Spleen (tissue), 11 donors: ENCODE measurements around the gene C1QTNF2. TPM values are rescaled to one million over a fixed set of nuclear protein-coding genes. Genes with fewer than 3 reads are reported as not detected.

ENCODE experiments used
- DNase-seq: peaks from one replicate; pipeline ENCODE4 v3.0.0-alpha.2; 2020
- H3K27ac ChIP-seq, 8 donors: fragments of 200-600 bp; sonication (generic) in 7 of 8; 1 replicate in 4 of 8; 2 replicates in 4 of 8; pipeline versions ENCODE4 v1.5.0 to v1.8.0; 2016 to 2021; ENCODE audit warnings: inconsistent platforms in 4 of 8, mild to moderate bottlenecking in 4 of 8, moderate library complexity in 1 of 8
- H3K27me3 ChIP-seq, 7 donors: fragments of 200-600 bp; sonication (generic) in 6 of 7; replicated peaks in 1 of 7; 1 replicate in 4 of 7; 2 replicates in 3 of 7; pipeline versions ENCODE4 v1.5.0 to v1.8.0; 2016 to 2021; ENCODE audit warnings: inconsistent platforms in 3 of 7, mild to moderate bottlenecking in 1 of 7
- H3K36me3 ChIP-seq, 6 donors: fragments of 200-600 bp; sonication (generic) in 5 of 6; 1 replicate in 4 of 6; 2 replicates in 2 of 6; pipeline versions ENCODE4 v1.5.0 to v1.8.0; 2016 to 2021; ENCODE audit warnings: inconsistent platforms in 2 of 6
- H3K4me1 ChIP-seq, 6 donors: fragments of 200-600 bp; sonication (generic) in 5 of 6; 1 replicate in 3 of 6; 2 replicates in 3 of 6; pipeline versions ENCODE4 v1.5.0 to v1.8.0; 2016 to 2021; ENCODE audit warnings: inconsistent platforms in 3 of 6
- H3K4me3 ChIP-seq, 8 donors: fragments of 200-600 bp; sonication (generic) in 7 of 8; 1 replicate in 4 of 8; 2 replicates in 4 of 8; pipeline versions ENCODE4 v1.5.0 to v1.8.0; 2016 to 2021; ENCODE audit warnings: inconsistent platforms in 4 of 8, mild to moderate bottlenecking in 4 of 8, moderate library complexity in 2 of 8
- H3K9me3 ChIP-seq, 8 donors: fragments of 200-600 bp; sonication (generic) in 7 of 8; 1 replicate in 4 of 8; 2 replicates in 4 of 8; pipeline versions ENCODE4 v1.5.0 to v1.8.0; 2016 to 2021; ENCODE audit warnings: inconsistent platforms in 4 of 8
- POLR2A ChIP-seq, 3 donors: fragments of 450-650 bp; IDR thresholded peaks; one replicate each; pipeline ENCODE4 v1.5.1; 2017; ENCODE audit warnings: antibody characterized with exemption in 3 of 3, mild to moderate bottlenecking in 1 of 3
- POLR2AphosphoS5 ChIP-seq, 3 donors: sonication (generic); formaldehyde crosslinking; IDR thresholded peaks; one replicate each; pipeline ENCODE4 v1.5.1; 2017; ENCODE audit warnings: antibody characterized with exemption in 3 of 3
- WGBS, 5 donors: extraction: QIAGEN DNeasy Blood & Tissue Kit in 3 of 5; methylation state at CpG; one replicate each; pipeline versions ENCODE4 v1.1.5 to v1.1.7; 2013 to 2018; 5-methylcytosine and 5-hydroxymethylcytosine counted together
- intact Hi-C: fragments of 100-400 bp; cut with DNase I; formaldehyde crosslinking; loops from one replicate; pipeline ENCODE4 v1.15.0; 2023; ENCODE audit warnings: low total_unique reads
- polyA plus RNA-seq, 3 donors: library from polyadenylated mRNA; stranded (reverse); fragments of 200-250 nt; gene quantifications; one replicate each; pipeline ENCODE4 v1.2.1, GENCODE V29; 2013
- total RNA-seq, 7 donors: library from RNA; depleted of rRNA in 3 of 7; stranded (reverse); fragments of >200 nt in 3 of 7; fragmentation: NEBNext Ultra II Directional in 4 of 7; extraction: Animal tissue kit (Norgen Biotek cat#: 25700) in 4 of 7; gene quantifications; one replicate each; pipeline versions ENCODE4 v1.1.0 to v1.2.1, GENCODE V29; 2016 to 2021
- TF ChIP-seq, protein P1 (sequence below), 11 experiments: fragments of 200-600 bp in 7 of 11; fragments of 450-650 bp in 4 of 11; sonication (generic) in 4 of 11; IDR thresholded peaks in 8 of 11; conservative IDR thresholded peaks in 3 of 11; 1 replicate in 7 of 11; 2 replicates in 4 of 11; pipeline versions ENCODE4 v1.4.0 to v1.8.0; 2016 to 2021; ENCODE audit warnings: antibody characterized with exemption in 11 of 11, inconsistent platforms in 4 of 11, mild to moderate bottlenecking in 1 of 11
- donor health status: healthy with polysubstance abuse.
- donor health status: DM: no; HTN: no; CAD: no; lungs with moderate emphysema.
- donor health status: DM: no; HTN: no; CAD: no.
- donor health status: Bipolar disorder and iron deficiency.
- donor health status: healthy.
- donor health status: DM: no; HTN: no; CAD: no.
- donor health status: DM: yes; HTN: yes; CAD: no.

The C1QTNF2 gene
- total and polyA plus RNA-seq, 10 donors = 0.16 to 0.52 (median 0.32) TPM; not detected in 3

- DNase-seq = no peak
- Histone ChIP-seq H3K27me3 (no peaks in the 10 kb centered on the region), H3K36me3 (no peaks in the 10 kb centered on the region), H3K9me3 (no peaks in the 10 kb centered on the region), H3K4me1 (peaks cover 0 to 26% (median 10%) of the 10 kb centered on the region in 6 donors), H3K4me3 (no peak overlapping the region), H3K27ac (peak overlapping the region in 2 of 8 donors; percentile 25 to 57)
- intact Hi-C loops = no loop called here
- 0 to 34% (median 0%) methylated on average over 1 of the region's 1 CpG for WGBS, 5 donors
- TF ChIP-seq POLR2AphosphoS5 (IDR thresholded peaks at IDR 0.05) = no peak
- TF ChIP-seq, protein P1, sequence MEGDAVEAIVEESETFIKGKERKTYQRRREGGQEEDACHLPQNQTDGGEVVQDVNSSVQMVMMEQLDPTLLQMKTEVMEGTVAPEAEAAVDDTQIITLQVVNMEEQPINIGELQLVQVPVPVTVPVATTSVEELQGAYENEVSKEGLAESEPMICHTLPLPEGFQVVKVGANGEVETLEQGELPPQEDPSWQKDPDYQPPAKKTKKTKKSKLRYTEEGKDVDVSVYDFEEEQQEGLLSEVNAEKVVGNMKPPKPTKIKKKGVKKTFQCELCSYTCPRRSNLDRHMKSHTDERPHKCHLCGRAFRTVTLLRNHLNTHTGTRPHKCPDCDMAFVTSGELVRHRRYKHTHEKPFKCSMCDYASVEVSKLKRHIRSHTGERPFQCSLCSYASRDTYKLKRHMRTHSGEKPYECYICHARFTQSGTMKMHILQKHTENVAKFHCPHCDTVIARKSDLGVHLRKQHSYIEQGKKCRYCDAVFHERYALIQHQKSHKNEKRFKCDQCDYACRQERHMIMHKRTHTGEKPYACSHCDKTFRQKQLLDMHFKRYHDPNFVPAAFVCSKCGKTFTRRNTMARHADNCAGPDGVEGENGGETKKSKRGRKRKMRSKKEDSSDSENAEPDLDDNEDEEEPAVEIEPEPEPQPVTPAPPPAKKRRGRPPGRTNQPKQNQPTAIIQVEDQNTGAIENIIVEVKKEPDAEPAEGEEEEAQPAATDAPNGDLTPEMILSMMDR (IDR thresholded peaks at IDR 0.05 in 8 of 11, conservative IDR thresholded peaks at IDR 0.05 in 3 of 11) = no peak
- TF ChIP-seq POLR2A (IDR thresholded peaks at IDR 0.05) = no peak
Observed at GRCh38 chr5:160359242-160359641, 11.2 kb downstream of the C1QTNF2 start.

GRCh38 chr5:160357861-160358411, 12.5 kb downstream of the C1QTNF2 start:
- Histone ChIP-seq H3K27me3 (no peaks in the 10 kb centered on the region), H3K27ac (peak overlapping the region in 4 of 8 donors; percentile 22 to 49 (median 44)), H3K4me3 (no peak overlapping the region), H3K4me1 (peaks cover 0 to 24% (median 8%) of the 10 kb centered on the region in 6 donors), H3K9me3 (no peaks in the 10 kb centered on the region), H3K36me3 (no peaks in the 10 kb centered on the region)
- no peak for TF ChIP-seq POLR2AphosphoS5 (IDR thresholded peaks at IDR 0.05)
- TF ChIP-seq POLR2A (IDR thresholded peaks at IDR 0.05) = no peak
- TF ChIP-seq, protein P1 (IDR thresholded peaks at IDR 0.05 in 8 of 11, conservative IDR thresholded peaks at IDR 0.05 in 3 of 11) = no peak
- intact Hi-C loops = no loop called here
- no peak for DNase-seq
- 46 to 69% (median 62%) methylated on average over 7 of the region's 7 CpGs for WGBS, 5 donors

DNA sequence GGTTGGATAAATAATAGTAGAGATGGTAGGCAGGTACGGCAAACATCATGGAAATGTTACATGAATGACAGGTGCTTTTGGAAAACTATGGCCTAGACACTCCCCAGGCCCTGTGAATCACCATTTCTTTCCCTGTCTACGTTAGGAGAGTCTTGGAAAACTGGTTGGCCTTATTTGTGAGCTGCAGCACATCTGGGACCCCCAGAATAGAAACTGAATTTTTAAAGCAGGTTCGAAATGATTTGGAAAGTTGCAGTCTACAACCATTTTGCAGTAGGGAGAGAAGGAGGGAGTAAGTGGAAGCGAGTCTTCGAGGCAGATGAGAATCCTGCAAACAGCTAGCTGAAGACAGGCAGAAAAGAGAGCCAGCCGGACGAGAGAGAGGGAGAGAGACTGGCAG, 13.0 kb downstream of the C1QTNF2 start:
- Histone ChIP-seq H3K4me3 (no peak overlapping the region), H3K4me1 (peaks cover 0 to 21% (median 8%) of the 10 kb centered on the region in 6 donors), H3K36me3 (no peaks in the 10 kb centered on the region), H3K27me3 (no peaks in the 10 kb centered on the region), H3K9me3 (no peaks in the 10 kb centered on the region), H3K27ac (peak overlapping the region in 3 of 8 donors; percentile 22 to 49 (median 41))
- no peak for DNase-seq
- intact Hi-C loops = no loop called here
- TF ChIP-seq POLR2A (IDR thresholded peaks at IDR 0.05) = no peak
- no peak for TF ChIP-seq POLR2AphosphoS5 (IDR thresholded peaks at IDR 0.05)
- TF ChIP-seq, protein P1 (IDR thresholded peaks at IDR 0.05 in 8 of 11, conservative IDR thresholded peaks at IDR 0.05 in 3 of 11) = no peak
- WGBS, 5 donors = 65 to 74% (median 72%) methylated on average over 7 of the region's 7 CpGs

DNA sequence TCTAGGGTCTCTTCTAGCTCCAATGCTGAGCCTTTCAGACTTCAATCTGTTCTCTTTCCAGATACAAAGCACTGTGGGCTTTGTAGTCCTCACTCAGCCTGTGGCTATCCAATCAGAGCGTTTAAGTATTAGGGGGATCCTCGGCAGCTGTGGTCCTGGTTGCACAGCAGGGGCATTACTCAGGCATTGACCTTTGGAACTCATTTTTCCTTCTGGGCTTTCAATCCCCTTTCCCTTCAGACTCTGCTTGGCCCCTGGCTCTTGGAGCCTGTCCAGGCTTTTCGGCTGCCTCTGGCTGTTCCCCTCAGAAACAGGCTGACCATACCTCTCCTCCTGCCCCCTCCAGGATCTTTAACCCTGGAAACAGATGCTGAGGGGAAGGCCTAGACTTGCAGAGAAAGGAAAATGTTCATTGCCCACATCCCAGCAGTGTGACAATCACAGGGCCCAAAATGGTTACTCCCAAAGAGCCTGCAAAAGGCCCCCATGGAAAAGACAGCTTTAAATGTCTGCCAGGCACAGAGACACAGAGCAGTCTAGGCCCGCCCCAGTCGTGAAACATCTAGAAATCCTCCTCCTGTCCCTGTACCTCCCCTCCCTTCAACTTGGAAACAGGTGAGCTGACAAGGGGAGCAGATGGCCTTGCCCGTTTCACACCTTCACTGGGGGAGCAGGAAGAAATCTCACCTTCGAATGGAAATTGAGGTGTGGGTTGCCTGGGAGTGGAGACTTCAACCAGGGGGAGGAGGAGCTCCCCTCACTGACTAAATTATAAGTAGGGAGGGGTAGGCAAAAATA, 13.7 kb downstream of the C1QTNF2 start:
- DNase-seq = no peak
- Histone ChIP-seq H3K9me3 (no peaks in the 10 kb centered on the region), H3K36me3 (no peaks in the 10 kb centered on the region), H3K4me3 (no peak overlapping the region), H3K27ac (peak overlapping the region in 1 of 8 donors; percentile 49), H3K4me1 (peaks cover 0 to 21% (median 8%) of the 10 kb centered on the region in 6 donors), H3K27me3 (no peaks in the 10 kb centered on the region)
- 74 to 88% (median 78%) methylated on average over 7 of the region's 7 CpGs for WGBS, 5 donors
- intact Hi-C loops = no loop called here
- TF ChIP-seq POLR2AphosphoS5 (IDR thresholded peaks at IDR 0.05) (no peak), POLR2A (IDR thresholded peaks at IDR 0.05) (no peak)
- TF ChIP-seq, protein P1 (IDR thresholded peaks at IDR 0.05 in 8 of 11, conservative IDR thresholded peaks at IDR 0.05 in 3 of 11) = no peak
